Activated naive CD8-positive, alpha-beta T cell (primary cell): ENCODE results near the gene SMYD4.

Experiments
- H3K27ac Mint-ChIP-seq: one replicate; pipeline ENCODE4 v1.8.0; 2021; ENCODE audit warnings: mixed read lengths
- H3K27me3 Mint-ChIP-seq: one replicate; pipeline ENCODE4 v1.8.0; 2021; ENCODE audit warnings: mixed read lengths
- H3K36me3 Mint-ChIP-seq: one replicate; pipeline ENCODE4 v1.8.0; 2021; ENCODE audit warnings: mixed read lengths
- H3K4me1 Mint-ChIP-seq: one replicate; pipeline ENCODE4 v1.8.0; 2021; ENCODE audit warnings: low read depth, mixed read lengths
- H3K4me3 Mint-ChIP-seq: one replicate; pipeline ENCODE4 v1.8.0; 2021; ENCODE audit warnings: mild to moderate bottlenecking, mixed read lengths
- H3K9me3 Mint-ChIP-seq: one replicate; pipeline ENCODE4 v1.8.0; 2021; ENCODE audit warnings: low read depth, mixed read lengths

Gene SMYD4

DNA sequence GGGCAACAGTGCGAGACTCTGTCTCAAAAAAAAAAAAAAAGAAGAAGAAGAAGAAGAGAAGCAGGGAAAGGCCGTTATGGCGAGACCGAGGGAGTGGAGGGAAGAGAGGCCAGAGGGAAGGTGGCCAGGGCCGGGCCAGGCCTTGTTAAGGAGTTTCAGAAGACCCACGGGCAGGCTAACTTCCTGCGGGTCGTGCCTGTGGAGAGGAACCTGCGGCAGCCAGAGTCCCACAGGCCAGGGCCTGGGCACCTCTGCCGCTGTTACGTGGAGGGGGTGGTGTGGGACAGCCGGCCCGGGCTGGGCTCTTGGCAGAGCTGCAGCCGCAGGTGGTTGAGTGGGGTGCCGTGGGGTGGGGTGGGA is 99.8 kb downstream of the SMYD4 start:
- Mint-ChIP-seq H3K4me3 (no peak overlapping the region), H3K4me1 (peaks cover 20% of the 10 kb centered on the region), H3K27me3 (no peaks in the 10 kb centered on the region), H3K9me3 (no peaks in the 10 kb centered on the region), H3K27ac (no peak overlapping the region), H3K36me3 (no peaks in the 10 kb centered on the region)
